Endometrial microvascular endothelial cells (primary cell): ENCODE results near the gene COL18A1. TPM values are rescaled to one million over a fixed set of nuclear protein-coding genes. Genes with fewer than 3 reads are reported as not detected.

Source experiments
- in situ Hi-C: cut with HindIII; loops from 2 replicates; pipeline ENCODE4 v1.10.0; 2017; ENCODE audit warnings: low sequenced_read_pairs, low pct_unique_long_range_greater_than_20kb; ENCODE audit errors: inconsistent ontology term
- total RNA-seq: library from RNA; depleted of rRNA; stranded (reverse); fragments of >200 nt; gene quantifications from one replicate; pipeline ENCODE4 v1.2.3, GENCODE V29; 2015; ENCODE audit errors: inconsistent ontology term

COL18A1 gene
- total RNA-seq, 1 donor from 2014 or later: 261 TPM

DNA sequence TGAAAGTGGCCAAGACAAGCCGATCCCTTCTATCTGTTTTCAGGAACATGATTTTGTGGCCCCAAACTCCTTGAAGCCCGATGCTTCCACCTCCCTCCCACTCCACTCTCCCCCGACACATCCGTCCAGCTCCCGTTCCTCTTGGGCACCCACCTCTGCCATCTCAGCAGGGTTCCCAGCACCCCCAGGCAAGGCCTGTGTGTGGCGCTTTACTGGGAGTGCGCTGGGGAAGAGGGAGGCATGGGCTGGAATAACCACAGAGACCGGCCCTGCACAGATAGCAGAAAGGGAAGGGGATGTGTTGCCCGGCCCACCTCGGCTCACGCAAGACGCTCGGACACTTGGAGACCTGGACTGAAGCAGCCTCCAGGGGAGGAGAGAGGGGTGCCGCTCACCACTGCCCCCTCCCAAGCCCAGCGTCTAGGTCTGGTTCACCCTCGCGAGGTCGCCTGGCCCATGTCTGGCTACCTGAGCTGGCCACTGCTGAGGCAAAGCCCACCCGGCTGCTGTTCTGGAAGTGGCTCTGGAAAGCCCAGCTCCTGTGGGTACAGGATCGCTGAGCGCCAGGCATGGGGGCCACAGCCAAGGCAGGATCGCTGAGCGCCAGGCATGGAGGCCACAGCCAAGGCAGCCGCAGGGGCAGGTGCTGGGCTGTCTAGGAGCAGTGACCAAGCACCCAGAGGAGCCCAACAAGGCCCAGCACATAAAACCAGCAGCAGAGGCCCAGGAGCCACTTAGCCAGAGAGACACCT is 23.8 kb upstream of the COL18A1 start:
- in situ Hi-C loops: no loop called here

DNA sequence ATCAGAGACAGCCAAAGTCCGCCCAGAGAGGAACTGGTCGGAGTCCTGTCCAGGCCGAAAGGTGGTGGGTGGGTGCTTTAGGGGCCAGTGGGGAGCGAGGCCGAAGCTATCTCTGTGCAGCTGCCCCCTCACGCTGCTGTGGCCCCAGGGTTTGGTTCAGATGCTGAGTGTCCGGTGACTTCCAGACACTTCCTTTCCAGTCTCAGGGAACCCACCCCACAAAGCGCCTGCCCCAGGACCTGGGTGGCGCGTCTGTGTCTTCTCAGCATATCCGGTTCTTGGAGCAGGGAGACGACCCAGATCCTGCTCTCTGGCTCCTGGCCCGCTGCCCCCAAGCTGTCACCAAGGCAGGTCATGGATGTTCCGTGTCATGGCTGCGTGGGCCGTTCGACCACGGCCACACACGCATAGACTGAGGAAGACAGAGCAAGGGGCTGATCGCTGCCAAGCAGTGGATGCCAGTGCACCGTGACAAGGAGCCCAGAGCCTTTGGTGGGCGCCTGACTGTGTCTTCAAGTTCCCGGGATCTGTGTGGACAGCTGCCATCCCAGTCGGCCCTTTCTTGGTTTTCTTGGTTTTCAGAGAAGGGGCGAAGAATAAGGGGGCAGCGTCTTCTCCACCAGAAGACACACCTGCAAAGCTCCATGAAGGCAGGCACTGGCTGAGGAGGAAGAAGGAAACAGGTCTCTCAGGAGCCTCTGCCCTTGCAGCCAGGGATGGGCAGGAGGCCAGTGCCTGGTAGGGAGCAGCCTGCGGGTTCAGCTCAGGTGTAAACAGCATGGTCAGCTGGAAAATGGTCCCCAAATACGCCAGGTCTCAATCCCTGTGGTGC is 22.9 kb upstream of the COL18A1 start:
- in situ Hi-C loops: no loop called here

DNA sequence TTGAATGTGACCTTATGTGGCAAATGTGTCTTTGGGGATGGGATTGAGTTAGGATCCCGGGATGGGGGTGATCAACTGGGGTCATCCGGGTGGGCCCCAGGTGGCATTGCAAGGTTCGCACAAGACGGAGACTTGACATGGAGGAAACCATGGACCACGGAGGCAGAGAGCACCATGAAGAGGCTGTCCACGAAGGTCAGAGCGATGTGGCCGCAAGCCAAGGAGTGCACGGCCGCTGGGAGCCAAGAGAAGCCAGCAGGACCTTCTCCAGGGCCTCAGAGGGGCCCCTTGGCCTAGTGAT is 22.3 kb upstream of the COL18A1 start:
- in situ Hi-C loops: no loop called here

DNA sequence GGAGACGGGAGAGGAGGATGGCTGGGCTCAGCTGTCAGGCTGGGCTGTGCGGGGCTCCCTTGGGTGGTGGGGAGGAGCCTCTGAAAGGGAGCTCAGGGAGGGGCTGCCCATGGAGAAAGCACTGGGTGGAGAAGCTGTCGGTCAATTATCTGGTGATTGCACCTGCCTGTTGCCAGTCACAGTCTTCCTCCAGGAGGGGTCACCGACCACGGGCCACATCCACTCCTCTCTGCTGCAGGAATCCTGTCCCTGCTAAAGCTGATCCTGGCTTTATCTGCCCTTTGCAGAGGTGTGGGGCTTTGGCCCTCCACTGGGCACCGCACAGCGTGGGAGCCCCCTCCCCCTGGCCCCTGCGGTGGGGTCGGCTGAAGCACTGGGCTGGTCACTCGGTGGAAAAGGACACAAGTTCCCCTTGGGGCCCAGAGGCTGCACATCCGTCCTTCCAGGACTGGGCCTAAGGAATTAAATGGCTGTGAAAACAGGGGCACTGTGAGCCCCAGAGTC is 21.8 kb upstream of the COL18A1 start:
- in situ Hi-C loops: no loop called here

DNA sequence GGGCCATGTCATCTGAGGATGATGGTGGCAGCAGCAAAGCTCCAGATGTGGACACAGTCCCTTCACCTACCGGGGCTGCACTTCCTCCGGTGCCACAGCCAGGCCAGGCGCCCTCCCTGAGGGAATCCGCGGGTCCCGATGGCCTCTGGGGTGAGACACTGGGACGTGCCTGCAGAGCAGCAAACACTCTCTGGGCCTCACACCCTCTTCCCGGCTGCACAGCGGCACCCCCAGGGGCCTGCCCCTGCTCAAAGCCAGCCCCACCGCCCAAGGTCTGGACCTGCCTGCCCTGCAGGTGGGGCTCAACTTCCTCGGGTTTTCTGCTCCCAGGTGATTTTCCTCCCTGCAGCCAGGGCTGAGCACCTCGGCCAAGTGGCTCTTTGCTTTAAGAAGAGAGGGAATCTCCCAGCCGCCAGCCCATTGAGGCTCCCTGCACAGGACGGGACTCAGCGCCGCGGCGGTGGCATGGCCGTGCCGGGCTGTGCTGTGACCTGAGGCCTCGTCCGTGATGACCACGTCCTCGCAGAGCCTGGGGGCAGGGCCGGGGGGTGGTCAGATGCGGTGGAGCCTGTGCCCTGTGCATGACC is 21.3 kb upstream of the COL18A1 start:
- in situ Hi-C loops: no loop called here

DNA sequence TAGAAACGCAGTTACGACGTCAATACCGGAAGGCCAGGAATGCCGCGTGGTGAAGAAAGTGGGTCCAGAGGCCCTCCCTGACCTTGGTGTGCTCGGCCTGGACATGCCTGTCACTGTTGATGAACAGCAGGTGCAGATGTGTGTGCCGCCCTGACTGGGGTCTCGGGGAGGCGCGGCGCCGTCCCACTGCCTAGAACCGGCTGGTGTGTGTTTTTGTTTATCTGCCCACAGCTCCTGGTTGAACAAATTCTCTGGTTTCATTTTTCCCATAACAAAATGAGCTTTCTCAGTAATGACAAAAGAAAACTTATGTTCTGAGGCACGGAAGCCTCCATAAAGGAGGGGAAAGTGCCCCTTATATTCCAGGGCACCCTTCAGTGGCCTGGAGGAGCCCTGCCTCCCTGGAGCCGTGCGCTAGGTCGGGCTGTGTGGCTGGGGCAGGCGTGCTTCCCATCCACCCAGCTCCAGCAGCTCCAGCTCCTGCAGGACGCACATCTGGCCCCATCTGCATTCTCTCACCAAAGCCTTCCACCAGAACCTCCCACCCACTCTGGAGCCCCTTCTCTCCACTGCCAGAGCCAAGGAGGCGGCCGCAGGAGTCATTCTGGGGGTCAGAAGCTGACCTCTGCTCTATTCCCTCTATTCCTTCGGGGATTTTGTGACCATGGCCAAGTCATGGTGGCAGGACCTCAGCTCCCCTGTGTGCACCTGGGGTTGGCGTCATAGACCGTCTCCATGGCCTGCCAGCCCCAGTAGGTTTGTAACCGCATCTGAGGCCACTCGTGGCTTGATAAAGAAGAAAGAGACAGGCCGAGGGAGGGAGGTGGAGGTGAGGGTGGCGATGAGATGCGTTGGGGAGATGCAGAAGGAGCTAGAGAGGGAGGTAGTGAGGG is 20.1 kb upstream of the COL18A1 start:
- in situ Hi-C loops: no loop called here

DNA sequence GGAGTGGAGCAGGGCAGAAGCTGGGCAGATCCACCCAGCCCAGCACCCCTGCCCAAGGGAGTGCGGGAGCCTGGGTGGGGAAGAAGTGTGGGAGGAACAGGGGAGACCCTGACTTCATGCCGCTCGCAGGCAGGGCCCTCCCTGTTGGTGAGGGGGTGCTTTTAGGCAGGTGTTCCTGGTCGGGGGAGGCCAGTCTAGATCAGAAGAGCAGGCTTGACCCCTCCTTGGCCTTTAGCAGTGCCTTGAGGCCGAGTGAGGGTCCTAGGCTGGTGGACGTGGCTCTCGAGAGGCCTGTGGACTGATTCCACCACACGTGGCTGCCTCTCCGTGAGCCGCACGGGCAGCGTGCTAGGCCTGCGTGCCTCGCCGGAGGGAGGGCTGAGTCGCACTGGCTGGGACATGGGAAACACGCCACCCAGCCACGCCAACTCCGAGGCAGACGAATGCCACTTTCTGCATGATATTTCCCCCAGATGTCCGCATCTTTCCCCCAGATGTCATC is 19.4 kb upstream of the COL18A1 start:
- in situ Hi-C loops: no loop called here

DNA sequence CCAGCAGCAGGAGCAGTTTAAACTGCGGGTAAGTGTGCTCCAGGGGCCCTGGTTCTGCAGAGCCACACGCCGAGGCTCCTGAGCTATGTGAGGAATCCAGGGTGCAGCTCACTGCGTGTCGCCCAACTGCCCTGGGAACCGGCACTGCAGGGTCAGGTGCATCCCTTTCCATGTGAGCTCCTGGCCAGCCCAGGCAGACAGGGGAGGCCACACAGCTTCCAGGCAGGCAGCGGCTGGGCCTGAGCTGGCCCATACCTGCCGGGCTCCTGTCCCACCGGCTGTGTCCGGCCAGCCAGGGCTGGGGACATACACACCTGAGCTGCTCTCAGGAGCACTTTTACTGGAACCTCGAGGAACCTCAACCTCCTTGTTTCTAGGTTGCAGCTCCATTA is 18.6 kb upstream of the COL18A1 start:
- in situ Hi-C loops: no loop called here

DNA sequence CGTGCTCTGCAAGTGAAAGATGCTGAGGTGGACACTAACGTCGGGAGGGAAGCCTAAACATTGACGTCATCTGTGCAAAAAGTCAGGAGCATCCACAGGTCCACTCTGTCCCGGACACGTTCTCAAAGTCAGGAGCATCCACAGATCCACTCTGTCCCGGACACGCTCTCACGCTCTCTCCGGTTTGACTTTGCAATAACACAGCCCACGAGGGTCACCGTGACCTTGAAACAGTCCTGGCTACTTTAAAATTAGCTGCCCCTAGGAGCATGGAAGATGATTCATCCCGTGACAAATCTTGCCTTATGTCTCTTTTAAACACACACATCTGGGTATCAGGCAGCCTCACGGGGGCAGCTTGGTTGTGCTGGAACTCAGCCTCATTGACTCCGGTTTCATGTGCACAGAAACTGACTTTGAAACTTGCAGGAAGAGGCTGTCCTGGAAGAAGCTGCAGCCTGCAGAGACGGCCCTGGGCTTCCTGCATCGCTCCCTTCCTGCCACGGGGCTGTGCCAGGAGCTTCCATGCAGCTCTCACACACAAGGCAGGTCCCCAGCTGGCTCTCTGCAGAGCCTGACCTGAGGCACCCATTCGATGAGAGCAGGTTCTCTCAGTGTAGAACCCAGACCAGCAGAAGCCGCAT is 18.1 kb upstream of the COL18A1 start:
- in situ Hi-C loops: no loop called here

DNA sequence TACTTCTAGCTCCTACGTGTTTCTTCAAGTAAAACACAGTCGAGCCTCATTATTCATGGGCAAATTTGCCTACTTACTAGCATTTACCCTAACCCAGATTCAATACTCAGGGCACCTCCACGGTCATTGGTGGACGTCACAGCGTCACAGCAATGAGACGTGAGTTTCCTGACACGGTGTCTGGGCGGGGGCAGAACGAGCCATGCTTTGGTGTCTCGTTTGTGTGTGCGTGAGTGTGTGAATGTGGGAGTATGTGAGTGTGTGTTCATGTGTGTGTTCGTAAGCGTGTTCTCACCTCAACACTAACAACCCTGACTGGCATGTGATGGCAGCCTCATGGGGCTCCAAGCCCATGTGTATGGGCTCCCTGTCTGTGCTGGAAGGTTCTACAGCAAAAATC is 17.5 kb upstream of the COL18A1 start:
- in situ Hi-C loops: no loop called here

DNA sequence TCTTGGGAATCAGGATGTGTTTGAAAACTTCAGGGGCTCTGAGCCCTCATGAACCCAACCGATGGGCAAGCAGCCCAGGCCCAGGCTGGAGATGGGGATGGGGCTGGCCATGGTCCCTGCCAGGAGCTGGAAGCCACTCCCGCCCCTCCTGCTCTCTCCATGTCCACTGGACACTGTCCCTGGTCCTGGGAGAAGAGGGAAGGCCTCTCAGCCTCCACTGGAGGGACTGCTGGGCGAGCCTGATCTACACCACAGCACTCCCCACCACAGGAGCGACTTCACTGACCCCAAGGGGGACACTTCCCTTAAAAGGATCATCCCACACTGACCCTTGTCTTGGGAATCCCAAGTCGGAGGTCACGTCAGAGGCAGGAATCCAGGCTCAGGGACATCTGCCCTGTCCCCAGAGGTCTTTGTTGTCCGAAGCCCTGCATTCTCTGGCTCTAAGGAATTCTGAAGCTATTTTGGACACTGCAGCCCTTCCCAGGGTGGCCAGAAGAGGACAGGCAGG is 16.9 kb upstream of the COL18A1 start:
- in situ Hi-C loops: no loop called here

DNA sequence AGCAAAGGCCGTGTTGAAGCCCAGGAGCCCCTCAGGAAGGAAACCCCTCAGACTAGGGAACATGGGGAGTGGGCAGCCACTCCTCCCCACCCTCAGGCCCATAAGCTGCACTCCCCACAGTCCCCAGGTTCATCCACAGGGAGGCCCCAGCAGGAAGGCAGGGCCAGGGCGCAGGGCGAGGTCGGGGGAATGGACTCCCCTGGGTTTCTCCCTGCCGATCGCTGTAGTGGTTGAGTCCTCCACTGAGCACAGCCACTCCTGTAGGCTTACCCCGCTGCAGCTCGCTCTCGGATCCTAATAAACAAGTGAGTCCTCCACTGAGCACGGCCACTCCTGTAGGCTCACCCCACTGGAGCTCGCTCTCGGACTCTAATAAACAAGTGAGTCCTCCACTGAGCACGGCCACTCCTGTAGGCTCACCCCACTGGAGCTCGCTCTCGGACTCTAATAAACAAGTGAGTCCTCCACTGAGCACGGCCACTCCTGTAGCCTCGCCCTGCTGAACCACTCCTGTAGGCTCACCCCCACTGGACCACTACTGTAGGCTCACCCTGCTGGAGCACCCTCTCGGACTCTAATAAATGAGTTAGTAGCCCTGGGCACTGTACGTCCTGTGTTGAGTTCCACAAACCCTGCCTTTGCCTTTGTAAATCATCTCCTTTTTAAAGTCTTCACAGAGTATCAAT is 16.2 kb upstream of the COL18A1 start:
- in situ Hi-C loops: no loop called here

DNA sequence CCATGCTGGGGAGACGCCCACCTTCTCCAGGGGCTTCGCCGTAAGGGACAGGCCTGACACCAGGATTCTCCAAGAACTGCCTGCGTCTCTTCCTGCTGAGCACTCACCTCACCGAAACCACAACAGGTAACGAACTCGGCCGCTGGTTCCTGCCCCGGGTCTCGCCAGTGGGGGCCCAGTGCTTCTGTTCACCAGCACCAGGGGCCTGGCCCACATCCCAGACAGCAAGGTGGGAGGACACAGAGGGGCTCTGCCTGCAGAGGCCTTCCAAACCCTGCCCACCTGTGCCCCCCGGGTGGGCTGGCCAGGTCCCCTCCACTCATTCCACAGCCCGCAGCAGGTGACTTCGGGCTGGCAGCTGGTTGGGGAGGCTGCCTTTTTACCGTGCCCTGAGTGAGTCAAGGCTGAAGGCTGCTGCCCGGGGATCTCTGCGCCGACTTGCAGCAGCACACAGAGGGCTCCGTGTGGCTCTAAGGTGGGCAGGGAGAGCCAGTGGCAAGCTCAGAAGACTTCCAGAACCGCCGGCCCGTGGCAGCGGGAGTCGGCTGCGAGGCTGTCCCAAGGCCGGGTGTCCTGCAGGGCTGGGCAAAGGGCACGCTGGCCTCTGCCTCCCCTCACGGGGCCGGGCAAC is 14.7 kb upstream of the COL18A1 start:
- in situ Hi-C loops: no loop called here

DNA sequence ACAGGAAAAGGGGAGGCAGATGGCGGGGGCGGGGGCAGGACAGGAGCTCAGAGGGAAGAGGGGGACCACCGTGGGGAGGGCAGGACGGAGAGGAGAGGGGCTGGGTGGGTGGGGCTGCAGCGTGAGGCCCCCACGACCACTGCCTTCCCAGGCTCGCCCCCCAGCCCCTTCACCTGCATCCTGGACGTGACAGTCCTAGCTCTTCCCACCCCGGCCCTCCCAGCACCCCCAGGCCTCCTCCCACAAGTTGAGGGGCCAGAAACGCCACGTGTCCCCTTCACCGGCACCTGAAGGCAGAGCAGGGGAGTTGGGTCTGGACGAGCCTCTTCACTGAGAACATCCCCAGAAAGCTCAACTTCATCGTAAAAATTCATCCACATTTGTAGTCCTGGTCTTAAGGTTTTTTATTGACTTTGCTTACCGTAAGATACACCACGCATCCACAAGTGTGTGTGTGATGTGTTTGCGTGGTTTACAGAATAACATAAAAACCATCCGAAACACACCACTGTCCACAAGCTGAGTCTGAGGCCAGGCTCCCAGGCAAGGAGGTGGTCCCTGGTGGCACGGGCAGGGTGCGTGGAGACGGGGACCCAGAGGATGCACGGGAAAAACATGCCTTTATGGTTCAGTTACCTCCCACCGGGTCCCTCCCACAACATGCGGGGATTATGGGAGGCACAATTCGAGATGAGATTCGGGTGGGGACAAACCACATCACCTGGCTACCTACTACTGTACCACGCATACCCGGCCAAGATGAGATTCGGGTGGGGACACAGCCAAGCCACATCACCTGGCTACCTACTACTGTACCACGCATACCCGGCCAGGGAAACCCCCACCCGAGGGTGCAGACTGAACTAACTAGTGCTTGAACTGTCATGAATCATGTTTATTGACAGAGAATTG is 13.9 kb upstream of the COL18A1 start:
- in situ Hi-C loops: no loop called here

DNA sequence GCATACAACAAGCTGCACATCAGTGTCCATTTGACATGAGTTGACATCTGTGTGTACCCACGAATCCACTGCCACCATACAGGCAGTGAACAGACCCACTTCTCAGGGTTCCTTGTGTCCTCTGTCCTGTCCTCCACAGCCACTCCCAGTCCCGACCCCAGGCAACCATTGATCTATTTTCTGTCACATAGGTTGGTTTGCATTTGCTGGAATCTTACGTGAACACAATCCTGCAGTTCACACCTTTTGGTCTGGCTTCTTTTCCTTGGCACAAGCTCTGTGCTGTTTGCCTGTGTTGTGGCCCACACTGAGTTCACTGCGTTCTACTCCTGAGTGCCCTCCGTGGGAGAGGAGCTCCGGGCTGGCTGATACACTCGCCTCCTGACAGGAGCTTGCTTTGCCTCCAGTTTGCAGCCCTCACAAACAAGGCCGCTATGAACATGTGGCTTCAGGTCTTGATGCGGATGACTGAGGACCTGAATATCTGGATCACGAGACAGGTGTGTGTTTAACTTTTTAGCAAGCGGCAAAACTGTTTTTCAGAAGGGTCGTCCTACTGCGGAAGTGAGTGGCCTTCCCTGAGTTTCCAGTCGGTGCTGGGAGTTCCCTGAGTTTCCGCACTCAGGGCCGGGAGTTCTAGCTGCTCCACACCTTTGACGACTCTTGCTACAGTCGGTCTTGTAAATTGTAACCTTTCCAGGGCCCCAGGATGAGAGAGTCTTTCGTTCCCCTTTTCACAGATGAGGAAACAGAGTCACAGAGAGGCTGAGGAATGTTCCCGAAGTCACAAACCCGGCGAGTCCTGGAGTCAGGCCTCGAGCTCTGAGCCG is 13.0 kb upstream of the COL18A1 start:
- in situ Hi-C loops: no loop called here

DNA sequence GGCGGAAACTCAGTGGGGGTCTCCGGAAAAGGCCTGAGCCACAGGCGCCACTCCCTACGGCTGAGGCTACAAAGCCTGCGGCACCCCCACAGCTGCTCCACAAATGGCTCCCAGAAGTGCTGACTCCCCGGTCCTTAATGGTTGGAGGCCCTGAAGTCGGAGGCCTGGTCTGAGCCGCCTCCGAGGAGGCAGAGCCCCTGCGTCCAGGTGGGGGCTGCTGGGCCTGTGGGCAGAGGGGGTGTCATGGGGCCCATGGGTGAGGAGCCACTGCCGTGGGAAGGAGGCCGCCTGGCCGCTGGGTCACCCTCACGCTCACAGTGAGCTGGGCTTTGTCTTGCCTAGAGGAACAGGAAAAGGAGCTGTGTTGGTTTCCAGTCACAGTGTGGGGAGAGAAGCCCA is 12.4 kb upstream of the COL18A1 start:
- in situ Hi-C loops: no loop called here
